Measurements from ENCODE around the gene THRAP3. TPM values are rescaled to one million over a fixed set of nuclear protein-coding genes. Genes with fewer than 3 reads are reported as not detected.

The THRAP3 gene
- polyA plus RNA-seq, 1 of the 3 experiments (the other 2 are of a cell fraction) = 33.7 TPM

DNA sequence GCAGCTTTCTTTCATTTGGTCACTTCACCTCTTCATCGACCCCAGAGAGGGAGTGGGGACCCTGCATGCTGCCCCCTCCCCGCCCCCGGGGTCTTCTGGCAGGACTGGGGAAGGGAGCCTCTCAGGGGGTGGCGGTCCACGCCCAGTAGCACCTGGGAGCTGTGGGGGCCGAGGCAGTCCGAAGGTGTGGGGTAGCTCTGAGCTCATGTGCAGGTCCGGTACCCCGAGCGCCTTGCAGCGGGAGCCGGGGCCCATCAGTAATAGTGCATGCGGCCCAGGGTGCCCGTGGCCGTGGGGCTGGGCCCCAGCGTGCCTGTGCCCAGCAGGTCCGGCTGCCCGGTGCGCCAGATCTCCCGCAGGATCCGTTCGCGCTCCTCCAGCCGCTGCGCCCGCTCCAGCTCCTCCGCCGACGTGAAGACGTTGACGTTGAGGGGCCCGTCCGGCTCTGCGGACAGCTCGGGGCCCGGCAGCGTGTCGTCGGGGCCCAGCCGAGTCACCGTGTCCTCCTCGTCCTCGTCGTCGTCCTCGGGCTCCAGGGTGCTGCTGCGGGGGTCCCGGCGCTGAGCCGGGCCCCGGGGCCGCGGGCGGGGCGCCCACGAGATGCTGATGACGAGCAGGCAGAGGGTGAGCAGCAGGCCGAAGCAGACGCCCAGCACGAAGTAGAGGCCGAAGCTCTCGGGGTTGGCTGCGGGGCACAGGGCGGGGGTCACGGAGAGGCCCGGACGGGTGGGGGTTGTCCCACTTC lies 98.0 kb downstream of the THRAP3 start:
- H2AFZ ChIP-seq (ENCODE audit: low read depth) = no peak overlapping the region
- H3K4me2 ChIP-seq = peak overlapping the region; percentile 90; the same call in 1 of the 2 replicates
- no peak for DNase-seq
- H3K9me2 ChIP-seq = no peaks in the 10 kb centered on the region
- H3F3A ChIP-seq (replicated peaks; ENCODE audit: insufficient read depth) = peaks cover 5% of the 10 kb centered on the region
- ChIA-PET CTCF (interaction anchor here (0.5 to 5.7 kb wide), 6 partner anchors 20 to 172 kb away, joined by 3 to 29 read pairs (median 7); partner anchors contain the start of gene TRAPPC3), POLR2A (interaction anchor here (0.9 to 1.2 kb wide), 3 partner anchors 15 to 63 kb away, joined by 3 to 4 read pairs (median 3); partner anchors contain the start of genes SH3D21 and STK40)
- no peak overlapping the region for H3K9ac ChIP-seq
- 0 out of 2 replicates have a peak, but pooled peaks cover 3% of the 10 kb centered on the region for H4K20me1 ChIP-seq (ENCODE audit: insufficient read depth)
- peaks cover 18% of the 10 kb centered on the region; the same call in 1 of the 2 replicates for H3K79me2 ChIP-seq (ENCODE audit: insufficient read depth)
- no peaks in the 10 kb centered on the region for H3K27me3 ChIP-seq (ENCODE audit: insufficient read depth)
- H3K36me3 ChIP-seq (replicated peaks in 1 of 2; ENCODE audit: control insufficient read depth in 1 of 2, insufficient read depth in 2 of 2, low read length in 1 of 2) = peaks cover 0 to 6% of the 10 kb centered on the region in 2 experiments
- H3K4me3 ChIP-seq (ENCODE audit: low read depth in 2 of 2, low read length in 1 of 2) = peak overlapping the region; percentile 78
- H3K27ac ChIP-seq (ENCODE audit: low read depth in 2 of 2, low read length in 1 of 2) = peak overlapping the region in 1 of 2 experiments; percentile 70; a peak in 2 of 4 replicates
- no peak for TF ChIP-seq ELF1 (IDR thresholded peaks at IDR 0.05)
- TF ChIP-seq SMC3 (IDR thresholded peaks at IDR 0.05; ENCODE audit: low read depth, low read length) = no peak
- TF ChIP-seq EZH2phosphoT487 (IDR thresholded peaks at IDR 0.05; ENCODE audit: borderline replicate concordance, low read depth) = no peak
- no peak for TF ChIP-seq FOXJ3 (CRISPR knock-in tag; IDR thresholded peaks at IDR 0.05)
- TF ChIP-seq, protein P1, sequence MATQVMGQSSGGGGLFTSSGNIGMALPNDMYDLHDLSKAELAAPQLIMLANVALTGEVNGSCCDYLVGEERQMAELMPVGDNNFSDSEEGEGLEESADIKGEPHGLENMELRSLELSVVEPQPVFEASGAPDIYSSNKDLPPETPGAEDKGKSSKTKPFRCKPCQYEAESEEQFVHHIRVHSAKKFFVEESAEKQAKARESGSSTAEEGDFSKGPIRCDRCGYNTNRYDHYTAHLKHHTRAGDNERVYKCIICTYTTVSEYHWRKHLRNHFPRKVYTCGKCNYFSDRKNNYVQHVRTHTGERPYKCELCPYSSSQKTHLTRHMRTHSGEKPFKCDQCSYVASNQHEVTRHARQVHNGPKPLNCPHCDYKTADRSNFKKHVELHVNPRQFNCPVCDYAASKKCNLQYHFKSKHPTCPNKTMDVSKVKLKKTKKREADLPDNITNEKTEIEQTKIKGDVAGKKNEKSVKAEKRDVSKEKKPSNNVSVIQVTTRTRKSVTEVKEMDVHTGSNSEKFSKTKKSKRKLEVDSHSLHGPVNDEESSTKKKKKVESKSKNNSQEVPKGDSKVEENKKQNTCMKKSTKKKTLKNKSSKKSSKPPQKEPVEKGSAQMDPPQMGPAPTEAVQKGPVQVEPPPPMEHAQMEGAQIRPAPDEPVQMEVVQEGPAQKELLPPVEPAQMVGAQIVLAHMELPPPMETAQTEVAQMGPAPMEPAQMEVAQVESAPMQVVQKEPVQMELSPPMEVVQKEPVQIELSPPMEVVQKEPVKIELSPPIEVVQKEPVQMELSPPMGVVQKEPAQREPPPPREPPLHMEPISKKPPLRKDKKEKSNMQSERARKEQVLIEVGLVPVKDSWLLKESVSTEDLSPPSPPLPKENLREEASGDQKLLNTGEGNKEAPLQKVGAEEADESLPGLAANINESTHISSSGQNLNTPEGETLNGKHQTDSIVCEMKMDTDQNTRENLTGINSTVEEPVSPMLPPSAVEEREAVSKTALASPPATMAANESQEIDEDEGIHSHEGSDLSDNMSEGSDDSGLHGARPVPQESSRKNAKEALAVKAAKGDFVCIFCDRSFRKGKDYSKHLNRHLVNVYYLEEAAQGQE (IDR thresholded peaks at IDR 0.05; ENCODE audit: low read depth, low read length) = no peak
- no peak for TF ChIP-seq RAD21 (IDR thresholded peaks at IDR 0.05; ENCODE audit: low read length)
- no peak for TF ChIP-seq MXI1 (IDR thresholded peaks at IDR 0.05; ENCODE audit: low read depth, low read length)
- TF ChIP-seq TAF1 (IDR thresholded peaks at IDR 0.05; ENCODE audit: borderline replicate concordance, low read depth, low read length) = no peak
- TF ChIP-seq TEAD4 (IDR thresholded peaks at IDR 0.05; ENCODE audit: borderline replicate concordance, insufficient read depth) = no peak
- no peak for TF ChIP-seq TCF12 (IDR thresholded peaks at IDR 0.05)
- no peak for TF ChIP-seq EP300 (IDR thresholded peaks at IDR 0.05; ENCODE audit: borderline replicate concordance in 1 of 2, low read depth in 1 of 2, low read length in 1 of 2)
- TF ChIP-seq, protein P2, sequence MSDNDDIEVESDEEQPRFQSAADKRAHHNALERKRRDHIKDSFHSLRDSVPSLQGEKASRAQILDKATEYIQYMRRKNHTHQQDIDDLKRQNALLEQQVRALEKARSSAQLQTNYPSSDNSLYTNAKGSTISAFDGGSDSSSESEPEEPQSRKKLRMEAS (IDR thresholded peaks at IDR 0.05; ENCODE audit: low read depth) = no peak
- TF ChIP-seq NFIC (IDR thresholded peaks at IDR 0.05; ENCODE audit: borderline replicate concordance) = no peak
- TF ChIP-seq NRF1 (IDR thresholded peaks at IDR 0.05; ENCODE audit: low read depth, low read length) = no peak
- TF ChIP-seq, protein P3, sequence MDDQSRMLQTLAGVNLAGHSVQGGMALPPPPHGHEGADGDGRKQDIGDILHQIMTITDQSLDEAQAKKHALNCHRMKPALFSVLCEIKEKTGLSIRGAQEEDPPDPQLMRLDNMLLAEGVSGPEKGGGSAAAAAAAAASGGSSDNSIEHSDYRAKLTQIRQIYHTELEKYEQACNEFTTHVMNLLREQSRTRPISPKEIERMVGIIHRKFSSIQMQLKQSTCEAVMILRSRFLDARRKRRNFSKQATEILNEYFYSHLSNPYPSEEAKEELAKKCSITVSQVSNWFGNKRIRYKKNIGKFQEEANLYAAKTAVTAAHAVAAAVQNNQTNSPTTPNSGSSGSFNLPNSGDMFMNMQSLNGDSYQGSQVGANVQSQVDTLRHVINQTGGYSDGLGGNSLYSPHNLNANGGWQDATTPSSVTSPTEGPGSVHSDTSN (IDR thresholded peaks at IDR 0.05) = no peak
- TF ChIP-seq, protein P4, sequence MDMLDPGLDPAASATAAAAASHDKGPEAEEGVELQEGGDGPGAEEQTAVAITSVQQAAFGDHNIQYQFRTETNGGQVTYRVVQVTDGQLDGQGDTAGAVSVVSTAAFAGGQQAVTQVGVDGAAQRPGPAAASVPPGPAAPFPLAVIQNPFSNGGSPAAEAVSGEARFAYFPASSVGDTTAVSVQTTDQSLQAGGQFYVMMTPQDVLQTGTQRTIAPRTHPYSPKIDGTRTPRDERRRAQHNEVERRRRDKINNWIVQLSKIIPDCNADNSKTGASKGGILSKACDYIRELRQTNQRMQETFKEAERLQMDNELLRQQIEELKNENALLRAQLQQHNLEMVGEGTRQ (IDR thresholded peaks at IDR 0.05; ENCODE audit: borderline replicate concordance, low read depth, low read length) = no peak
- TF ChIP-seq RFX5 (IDR thresholded peaks at IDR 0.05; ENCODE audit: low read length) = no peak
- H3K4me1 ChIP-seq (ENCODE audit: control insufficient read depth in 1 of 2, insufficient read depth in 2 of 2, low read depth in 1 of 2, low read length in 1 of 2) = peaks cover 9 to 24% of the 10 kb centered on the region in 2 experiments; a peak in 1 of 4 replicates
- WGBS (ENCODE audit: low lambda C conversion rate) = 95% methylated on average over 49 of the region's 67 CpGs
- no peaks in the 10 kb centered on the region for H3K9me3 ChIP-seq
